H9 (cell line): Measurements from ENCODE around the gene DPM1. TPM values are rescaled to one million over a fixed set of nuclear protein-coding genes. Genes with fewer than 3 reads are reported as not detected.

Experiments
- DNase-seq: peaks from one replicate; pipeline ENCODE4 v3.0.0-alpha.2; 2017
- H2AFZ ChIP-seq: one replicate; pipeline ENCODE4 v1.6.1; 2013; ENCODE audit warnings: mild to moderate bottlenecking, low read length, control low read depth, moderate library complexity
- H2AK5ac ChIP-seq: 2 replicates; pipeline ENCODE4 v1.6.1; 2013; ENCODE audit warnings: low read length, control low read depth, mixed read lengths; ENCODE audit not compliant: insufficient read length
- H2BK120ac ChIP-seq: one replicate; pipeline ENCODE4 v1.6.1; 2013; ENCODE audit warnings: low read depth, mild to moderate bottlenecking, low read length, control low read depth, inconsistent platforms; ENCODE audit not compliant: poor library complexity, severe bottlenecking
- H2BK12ac ChIP-seq: 2 replicates; pipeline ENCODE4 v1.6.1; 2013; ENCODE audit warnings: low read length, control low read depth, mixed read lengths, low read depth; ENCODE audit not compliant: insufficient read length
- H2BK15ac ChIP-seq: 2 replicates; pipeline ENCODE4 v1.6.1; 2013; ENCODE audit warnings: low read depth, low read length, control low read depth
- H2BK20ac ChIP-seq: one replicate; pipeline ENCODE4 v1.6.1; 2013; ENCODE audit warnings: low read depth, mild to moderate bottlenecking, low read length, control low read depth, inconsistent platforms; ENCODE audit not compliant: poor library complexity, severe bottlenecking
- H2BK5ac ChIP-seq: 2 replicates; pipeline ENCODE4 v1.6.1; 2013; ENCODE audit warnings: low read length, control low read depth, mixed read lengths; ENCODE audit not compliant: insufficient read length
- H3K14ac ChIP-seq: 2 replicates; pipeline ENCODE4 v1.6.1; 2013; ENCODE audit warnings: low read length, control low read depth; ENCODE audit not compliant: insufficient read depth
- H3K18ac ChIP-seq: 2 replicates; pipeline ENCODE4 v1.6.1; 2013; ENCODE audit warnings: low read depth, mild to moderate bottlenecking, mixed read lengths, low read length, control low read depth; ENCODE audit not compliant: insufficient read length
- H3K23ac ChIP-seq: 2 replicates; pipeline ENCODE4 v1.6.1; 2013; ENCODE audit warnings: low read length, control low read depth, mixed read lengths, low read depth; ENCODE audit not compliant: insufficient read length
- H3K23me2 ChIP-seq: 2 replicates; pipeline ENCODE4 v1.6.1; 2013; ENCODE audit warnings: low read depth, mild to moderate bottlenecking, mixed read lengths, low read length, control low read depth; ENCODE audit not compliant: insufficient read length, poor library complexity, severe bottlenecking
- H3K27ac ChIP-seq: 2 replicates; pipeline ENCODE4 v1.5.1; 2013; ENCODE audit warnings: low read length, control low read depth, mixed read lengths, low read depth; ENCODE audit not compliant: insufficient read length
- H3K27me3 ChIP-seq: 2 replicates; pipeline ENCODE4 v1.6.1; 2013; ENCODE audit warnings: low read length, control low read depth, inconsistent platforms; ENCODE audit not compliant: insufficient read depth
- H3K4ac ChIP-seq: 2 replicates; pipeline ENCODE4 v1.6.1; 2013; ENCODE audit warnings: low read depth, mild to moderate bottlenecking, control low read depth, inconsistent platforms, low read length, moderate library complexity
- H3K4me1 ChIP-seq: 2 replicates; pipeline ENCODE4 v1.6.1; 2013; ENCODE audit warnings: low read length, control low read depth, inconsistent platforms; ENCODE audit not compliant: insufficient read depth
- H3K4me2 ChIP-seq: 2 replicates; pipeline ENCODE4 v1.6.1; 2013; ENCODE audit warnings: low read length, control low read depth, mixed read lengths; ENCODE audit not compliant: insufficient read length, insufficient read depth
- H3K56ac ChIP-seq: 2 replicates; pipeline ENCODE4 v1.6.1; 2013; ENCODE audit warnings: low read depth, mild to moderate bottlenecking, mixed read lengths, low read length, control low read depth; ENCODE audit not compliant: insufficient read length
- H3K79me1 ChIP-seq: 2 replicates; pipeline ENCODE4 v1.6.1; 2013; ENCODE audit warnings: low read depth, mild to moderate bottlenecking, moderate library complexity, low read length, control low read depth, inconsistent platforms; ENCODE audit not compliant: insufficient read depth, poor library complexity, severe bottlenecking
- H3K79me2 ChIP-seq: 2 replicates; pipeline ENCODE4 v1.6.1; 2013; ENCODE audit warnings: low read length, control low read depth, inconsistent platforms; ENCODE audit not compliant: insufficient read depth
- H3K9ac ChIP-seq: 2 replicates; pipeline ENCODE4 v1.6.1; 2013; ENCODE audit warnings: low read length, control low read depth, mixed read lengths; ENCODE audit not compliant: insufficient read length; ENCODE audit errors: extremely low read depth
- H3K9me3 ChIP-seq: one replicate; pipeline ENCODE4 v1.6.1; 2013; ENCODE audit warnings: low read depth, low read length, inconsistent platforms; ENCODE audit not compliant: control insufficient read depth
- H3T11ph ChIP-seq: one replicate; pipeline ENCODE4 v1.6.1; 2013; ENCODE audit warnings: mild to moderate bottlenecking, low read length, control low read depth, inconsistent platforms
- H4K20me1 ChIP-seq: one replicate; pipeline ENCODE4 v1.6.1; 2013; ENCODE audit not compliant: control insufficient read depth, insufficient read length, insufficient read depth
- H4K5ac ChIP-seq: 2 replicates; pipeline ENCODE4 v1.6.1; 2013; ENCODE audit warnings: low read depth, mild to moderate bottlenecking, mixed read lengths, low read length, control low read depth; ENCODE audit not compliant: insufficient read length
- H4K8ac ChIP-seq: replicated peaks from 2 replicates; pipeline ENCODE4 v1.6.1; 2013; ENCODE audit warnings: low read length, control low read depth, mixed read lengths, low read depth; ENCODE audit not compliant: insufficient read length
- H4K91ac ChIP-seq: 2 replicates; pipeline ENCODE4 v1.6.1; 2013; ENCODE audit warnings: low read depth, mild to moderate bottlenecking, moderate library complexity, mixed read lengths, low read length, control low read depth; ENCODE audit not compliant: insufficient read length
- H3K27ac Mint-ChIP-seq, 3 experiments: 2 replicates in 2 of 3; 3 replicates in 1 of 3; pipeline ENCODE4 v1.8.0; 2020 to 2021; ENCODE audit warnings: mixed read lengths in 3 of 3, mild to moderate bottlenecking in 1 of 3, moderate library complexity in 1 of 3
- H3K27me3 Mint-ChIP-seq: 2 replicates; pipeline ENCODE4 v1.8.0; 2021; ENCODE audit warnings: low read depth, mild to moderate bottlenecking, moderate library complexity, mixed read lengths
- H3K36me3 Mint-ChIP-seq, 3 experiments: 2 replicates in 2 of 3; 3 replicates in 1 of 3; pipeline ENCODE4 v1.8.0; 2020 to 2021; ENCODE audit warnings: low read depth in 3 of 3, mixed read lengths in 3 of 3; ENCODE audit not compliant: insufficient read depth in 1 of 3
- H3K4me1 Mint-ChIP-seq, 2 experiments: 2 replicates each; pipeline ENCODE4 v1.8.0; 2020; ENCODE audit warnings: mixed read lengths in 2 of 2
- H3K4me3 Mint-ChIP-seq, 2 experiments: 2 replicates in 1 of 2; 3 replicates in 1 of 2; pipeline ENCODE4 v1.8.0; 2020 to 2021; ENCODE audit warnings: mild to moderate bottlenecking in 2 of 2, mixed read lengths in 2 of 2, moderate library complexity in 1 of 2
- H3K9me3 Mint-ChIP-seq, 2 experiments: 2 replicates in 1 of 2; 3 replicates in 1 of 2; pipeline ENCODE4 v1.8.0; 2020; ENCODE audit warnings: mild to moderate bottlenecking in 2 of 2, mixed read lengths in 2 of 2, moderate library complexity in 1 of 2
- CTCF ChIP-seq: fragments of 200-600 bp; sonication (generic); conservative IDR thresholded peaks from 3 replicates; pipeline ENCODE4 v1.8.0; 2021; ENCODE audit warnings: antibody characterized with exemption, mild to moderate bottlenecking
- total RNA-seq: library from RNA; stranded (reverse); gene quantifications from 2 replicates; pipeline ENCODE4 v1.2.1, GENCODE V29; 2021

The DPM1 gene
- total RNA-seq, 1 experiment from 2014 or later = 64.0 TPM

DNA sequence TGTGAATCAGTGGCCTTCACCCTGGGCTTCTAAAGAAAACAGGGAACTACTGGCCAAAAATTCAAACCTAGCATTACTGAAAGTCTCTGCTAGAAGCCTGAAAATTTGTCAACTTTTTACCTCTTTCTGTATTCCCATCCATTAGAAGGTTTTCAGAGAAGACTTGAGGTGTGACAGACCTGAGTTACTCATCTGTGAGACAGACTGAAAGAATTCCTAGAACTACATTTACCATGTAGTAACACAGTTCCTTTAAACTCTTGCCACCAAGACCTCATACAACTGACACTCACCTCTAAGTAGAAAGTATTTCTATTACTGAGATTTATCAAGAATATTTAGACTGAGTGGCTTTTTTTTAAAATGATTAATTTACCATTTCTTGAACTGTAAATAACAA is 4.5 kb downstream of the DPM1 start:
- peaks cover 2% of the 10 kb centered on the region; the same call in 1 of the 2 replicates for H3K4me1 ChIP-seq
- Mint-ChIP-seq H3K27me3 (no peaks in the 10 kb centered on the region), H3K9me3 (no peaks in the 10 kb centered on the region; a peak in 1 of 5 replicates), H3K4me1 (peaks cover 10 to 19% of the 10 kb centered on the region in 2 experiments), H3K27ac (no peak overlapping the region), H3K4me3 (no peak overlapping the region), H3K36me3 (peaks cover 16 to 58% (median 52%) of the 10 kb centered on the region in 3 experiments; a peak in 6 of 7 replicates)
- H2BK120ac ChIP-seq = no peak overlapping the region
- no peak overlapping the region for H3K23ac ChIP-seq
- DNase-seq = no peak
- peaks cover 4% of the 10 kb centered on the region for H3K23me2 ChIP-seq
- no peak overlapping the region for H4K8ac ChIP-seq
- no peak overlapping the region for H2BK12ac ChIP-seq
- no peak overlapping the region for H3K4ac ChIP-seq
- no peaks in the 10 kb centered on the region for H3K9me3 ChIP-seq
- no peak overlapping the region for H3K18ac ChIP-seq
- no peak overlapping the region for H3K14ac ChIP-seq
- no peak overlapping the region for H3K9ac ChIP-seq
- H4K20me1 ChIP-seq = no peaks in the 10 kb centered on the region
- H3K79me2 ChIP-seq = peaks cover 19% of the 10 kb centered on the region
- H2BK20ac ChIP-seq = no peak overlapping the region
- H4K91ac ChIP-seq = no peak overlapping the region
- H3K4me2 ChIP-seq = no peak overlapping the region
- H2BK15ac ChIP-seq = no peak overlapping the region
- H2BK5ac ChIP-seq = no peak overlapping the region
- no peak overlapping the region for H4K5ac ChIP-seq
- no peak overlapping the region for H3K27ac ChIP-seq
- H3K27me3 ChIP-seq = no peaks in the 10 kb centered on the region
- no peak overlapping the region for H3T11ph ChIP-seq
- H2AFZ ChIP-seq = no peak overlapping the region
- peaks cover 3% of the 10 kb centered on the region for H3K79me1 ChIP-seq
- H2AK5ac ChIP-seq = no peak overlapping the region
- no peak overlapping the region for H3K56ac ChIP-seq
- TF ChIP-seq CTCF = no peak
